NCI-H69 (cell line): ENCODE data around the gene DHODH.
A peak's percentile ranks its signal among the peaks of the same experiment; 100 is the strongest.

ENCODE experiments used
- DNase-seq: peaks from one replicate; lab custom pipeline; 2025; lab: John Stamatoyannopoulos, UW

The DHODH gene

GRCh38 chr16:72013888-72014581, 5.5 kb downstream of the DHODH start:
- DNase-seq, result no peak

DNA sequence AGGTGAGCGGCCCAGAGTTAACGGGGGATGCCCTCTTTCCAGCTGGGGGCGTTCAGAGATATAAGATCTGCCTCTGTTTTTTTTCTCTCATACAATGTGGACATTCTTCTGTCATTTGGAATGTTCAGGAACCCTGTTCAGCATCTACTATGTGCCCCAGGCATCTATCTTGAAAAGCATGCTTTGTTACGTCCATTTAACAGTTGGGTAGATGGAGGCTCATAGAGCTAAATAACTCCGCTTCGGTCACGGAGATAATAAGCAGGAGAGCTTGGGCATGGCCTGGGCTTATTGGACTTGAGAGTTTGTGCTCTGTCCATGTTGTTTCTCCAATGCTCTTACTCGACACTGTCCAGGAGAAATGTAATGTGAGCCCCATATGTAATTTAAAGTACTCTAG, 6.1 kb downstream of the DHODH start:
- no peak for DNase-seq

GRCh38 chr16:72015124-72015523, 6.6 kb downstream of the DHODH start:
- DNase-seq, result no peak

- no peak for DNase-seq
Observed at GRCh38 chr16:72018470-72018869, 9.9 kb downstream of the DHODH start.

GRCh38 chr16:72021043-72021442, 12.5 kb downstream of the DHODH start:
- DNase-seq, result no peak

- DNase-seq, result no peak
Observed at GRCh38 chr16:72022127-72022526, 13.6 kb downstream of the DHODH start.

- no peak for DNase-seq
Observed at GRCh38 chr16:72023962-72024361, 15.4 kb downstream of the DHODH start.

- no peak for DNase-seq
Observed at GRCh38 chr16:72024862-72025382, 16.4 kb downstream of the DHODH start.

- no peak for DNase-seq
Observed at GRCh38 chr16:72025404-72026114, 17.0 kb downstream of the DHODH start.

- no peak for DNase-seq
Observed at GRCh38 chr16:72027669-72028378, 19.3 kb downstream of the DHODH start.

DNA sequence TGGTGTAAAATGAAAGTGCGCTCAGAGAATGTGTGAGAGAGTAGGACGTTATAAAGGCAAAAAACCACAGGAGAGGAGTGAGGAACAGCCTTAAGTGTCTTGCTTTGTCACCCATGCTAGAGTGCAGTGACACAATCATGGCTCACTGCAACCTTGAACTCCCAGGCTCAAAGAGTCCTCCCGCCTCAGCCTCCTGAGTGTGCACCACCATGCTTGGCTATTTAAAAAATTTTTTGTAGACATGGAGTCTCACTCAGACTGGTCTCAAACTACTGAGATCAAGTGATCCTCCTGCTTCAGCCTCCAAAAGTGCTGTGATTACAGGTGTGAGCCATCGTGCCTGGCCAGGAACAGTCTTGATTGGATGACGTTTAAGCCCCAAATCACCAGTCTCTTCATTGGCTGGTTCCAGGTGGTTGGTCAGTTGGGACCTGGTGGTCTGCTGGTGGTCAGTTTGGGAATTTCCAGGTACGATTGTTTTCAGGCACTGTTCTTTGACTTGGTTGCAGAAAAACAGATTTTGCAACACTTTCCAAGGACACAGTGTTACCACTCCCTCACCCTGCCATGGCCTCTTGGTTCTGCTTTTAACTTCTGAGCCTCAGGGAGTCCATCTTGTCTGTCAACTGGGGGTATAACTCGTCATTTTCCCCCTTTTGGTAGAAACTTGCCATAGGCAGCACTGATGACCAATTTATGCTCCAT, 21.2 kb downstream of the DHODH start:
- DNase-seq, result no peak

- no peak for DNase-seq
Observed at GRCh38 chr16:72033437-72033836, 24.9 kb downstream of the DHODH start.

- no peak for DNase-seq
Observed at GRCh38 chr16:72036098-72036497, 27.6 kb downstream of the DHODH start.

DNA sequence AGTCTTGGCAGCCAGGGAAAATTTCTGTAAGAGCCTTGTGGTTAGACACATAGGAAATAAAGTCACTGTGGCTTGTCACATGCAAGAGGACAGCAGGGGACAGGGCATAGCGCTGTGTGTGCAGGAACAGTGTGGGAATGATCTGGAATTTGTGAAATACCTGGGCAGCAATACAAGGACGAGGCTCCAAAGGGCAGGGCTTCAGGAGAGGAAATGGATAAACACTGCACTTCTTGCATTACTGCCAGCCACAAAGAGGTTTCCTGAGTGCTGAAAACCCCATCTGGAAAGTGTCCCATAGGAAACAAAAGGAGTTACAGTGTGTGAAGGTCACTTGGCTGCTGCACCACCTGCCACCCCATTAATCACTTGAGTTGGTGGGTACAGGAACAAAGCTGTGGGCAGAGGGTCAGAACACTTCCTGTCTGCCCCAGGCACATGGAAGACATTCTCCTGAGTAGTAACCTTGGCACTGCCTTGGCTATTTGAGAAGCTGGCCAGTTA, 33.7 kb downstream of the DHODH start:
- peak; percentile 81 for DNase-seq

DNA sequence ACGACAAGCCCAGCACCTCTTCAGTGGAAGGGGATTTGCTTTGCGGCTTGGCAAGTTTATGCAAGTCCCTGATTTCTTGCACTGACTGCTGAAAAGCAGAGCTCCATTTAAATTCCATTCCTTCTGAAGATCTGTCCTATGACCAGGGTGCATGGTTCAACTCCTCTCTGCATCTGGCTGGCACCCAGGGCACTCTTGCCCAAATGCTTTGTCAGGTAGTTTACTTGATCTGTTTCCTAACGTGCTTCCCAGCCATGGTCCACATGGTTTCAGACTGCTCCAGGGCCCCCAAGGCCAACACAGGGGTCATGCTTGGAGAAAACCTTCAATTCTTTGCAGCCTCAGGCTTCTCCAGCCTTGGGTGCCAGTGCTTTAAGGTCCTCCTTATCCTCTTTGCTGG, 34.5 kb downstream of the DHODH start:
- no peak for DNase-seq

- DNase-seq, result no peak
Observed at GRCh38 chr16:72043539-72043938, 35.0 kb downstream of the DHODH start.

- DNase-seq, result no peak
Observed at GRCh38 chr16:72044296-72044695, 35.8 kb downstream of the DHODH start.

GRCh38 chr16:72044825-72045359, 36.3 kb downstream of the DHODH start:
- DNase-seq, result no peak

DNA sequence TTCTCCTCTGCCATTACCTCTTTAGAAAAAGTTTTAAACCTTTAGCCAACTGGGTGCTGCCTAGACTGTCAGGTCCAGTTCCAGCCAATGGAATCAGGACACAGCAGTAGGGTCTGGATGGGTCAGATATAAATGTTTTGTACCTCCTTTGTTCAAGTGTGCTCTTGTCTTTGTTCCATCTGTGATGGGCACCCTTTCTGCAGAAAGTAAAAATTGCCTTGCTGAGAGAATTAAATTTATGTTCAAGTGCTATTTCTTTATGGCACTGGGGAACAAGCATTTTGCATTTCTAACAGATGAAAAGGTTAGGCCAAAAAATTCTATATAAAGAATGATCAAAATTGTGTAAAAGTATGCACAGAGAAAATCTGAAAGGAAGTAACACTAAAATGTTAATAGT, 40.6 kb downstream of the DHODH start:
- no peak for DNase-seq

GRCh38 chr16:72050769-72051464, 42.4 kb downstream of the DHODH start:
- no peak for DNase-seq

DNA sequence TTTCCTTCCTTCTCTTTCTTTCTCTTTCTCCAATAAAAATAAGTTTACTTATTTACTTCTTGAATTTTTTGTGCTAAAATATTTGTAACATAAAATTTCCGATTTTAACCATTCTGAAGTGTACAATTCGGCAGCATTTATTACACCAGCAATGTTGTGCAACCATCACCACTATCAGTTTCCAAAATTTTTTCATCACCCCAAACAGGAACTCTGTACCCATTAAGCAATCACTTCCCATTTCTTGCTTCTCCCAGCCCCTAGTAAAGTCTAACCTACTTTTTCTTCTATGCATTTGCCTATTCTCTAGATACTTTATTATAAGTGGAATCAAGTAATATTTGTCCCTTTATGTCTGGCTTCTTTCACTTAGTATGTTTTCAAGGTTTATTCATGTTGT, 43.3 kb downstream of the DHODH start:
- DNase-seq, result no peak
